Body of pancreas (tissue), 4 donors: Measurements from ENCODE around the gene FBLN2. TPM values are rescaled to one million over a fixed set of nuclear protein-coding genes. Genes with fewer than 3 reads are reported as not detected.
A peak's percentile ranks its signal among the peaks of the same experiment; 100 is the strongest.

Experiments
- ATAC-seq: fragments of 150-250 bp; one replicate; pipeline ENCODE4 v1.9.1; 2016
- DNase-seq, 4 donors: peaks; one replicate each; pipeline ENCODE4 v3.0.0-alpha.2; 2019
- H3K27ac ChIP-seq, 4 donors: fragments of 200-600 bp; sonication (generic); 1 replicate in 3 of 4; 2 replicates in 1 of 4; pipeline versions ENCODE4 v1.5.1 to v1.6.1; 2016 to 2019; ENCODE audit warnings: mild to moderate bottlenecking in 1 of 4, mixed read lengths in 1 of 4, moderate library complexity in 1 of 4
- H3K27me3 ChIP-seq, 2 donors: fragments of 200-600 bp; sonication (generic); one replicate each; pipeline ENCODE4 v1.6.0; 2016; ENCODE audit warnings: mild to moderate bottlenecking in 1 of 2
- H3K36me3 ChIP-seq, 2 donors: fragments of 200-600 bp; sonication (generic); replicated peaks in 1 of 2; 2 replicates each; pipeline ENCODE4 v1.5.1; 2016; ENCODE audit warnings: low read depth in 2 of 2; ENCODE audit not compliant: insufficient read depth in 1 of 2
- H3K4me1 ChIP-seq: fragments of 200-600 bp; sonication (generic); one replicate; pipeline ENCODE4 v1.6.0; 2016
- H3K4me3 ChIP-seq, 2 donors: fragments of 200-600 bp; sonication (generic); 1 replicate in 1 of 2; 2 replicates in 1 of 2; pipeline ENCODE4 v1.5.1; 2016 to 2019
- H3K9me3 ChIP-seq, 3 donors: fragments of 200-600 bp; sonication (generic); 1 replicate in 2 of 3; 2 replicates in 1 of 3; pipeline ENCODE4 v1.5.1; 2016
- CTCF ChIP-seq, 7 experiments: fragments of 450-650 bp in 4 of 7; fragments of 200-600 bp in 3 of 7; sonication (generic) in 3 of 7; IDR thresholded peaks; one replicate each; pipeline ENCODE4 v1.5.1; 2016 to 2019; ENCODE audit warnings: antibody characterized with exemption in 7 of 7
- POLR2A ChIP-seq, 3 donors: fragments of 450-650 bp; IDR thresholded peaks; one replicate each; pipeline ENCODE4 v1.6.1; 2016; ENCODE audit warnings: antibody characterized with exemption in 3 of 3, mild to moderate bottlenecking in 2 of 3
- WGBS, 2 donors: methylation state at CpG; one replicate each; pipeline ENCODE4 v1.1.5; 2017; 5-methylcytosine and 5-hydroxymethylcytosine counted together
- intact Hi-C: fragments of 100-400 bp; cut with DNase I; formaldehyde crosslinking; loops from one replicate; pipeline ENCODE4 v1.15.1; 2023
- total RNA-seq, 2 donors: library from RNA; depleted of rRNA; stranded (reverse); fragments of >200 nt; gene quantifications; one replicate each; pipeline ENCODE4 v1.1.0, GENCODE V29; 2016

Gene FBLN2
- total RNA-seq, 2 donors from 2014 or later: 18.9 to 54.7 TPM

- WGBS, 2 donors: 92 to 100% methylated on average over 1 of the region's 1 CpG
- Histone ChIP-seq H3K4me1 (no peaks in the 10 kb centered on the region), H3K9me3 (no peaks in the 10 kb centered on the region), H3K36me3 (no peaks in the 10 kb centered on the region), H3K4me3 (no peak overlapping the region), H3K27ac (no peak overlapping the region), H3K27me3 (no peaks in the 10 kb centered on the region)
- ATAC-seq (no peak), DNase-seq (no peak)
- intact Hi-C loops: no loop called here
- TF ChIP-seq POLR2A (IDR thresholded peaks at IDR 0.05): no peak
- no peak for TF ChIP-seq CTCF (IDR thresholded peaks at IDR 0.05)
Measured at GRCh38 chr3:13506239-13506638, 42.7 kb upstream of the FBLN2 start.

GRCh38 chr3:13506680-13507079 is 42.2 kb upstream of the FBLN2 start:
- Histone ChIP-seq H3K27ac (no peak overlapping the region), H3K4me3 (no peak overlapping the region), H3K27me3 (no peaks in the 10 kb centered on the region), H3K36me3 (no peaks in the 10 kb centered on the region), H3K4me1 (no peaks in the 10 kb centered on the region), H3K9me3 (no peaks in the 10 kb centered on the region)
- DNase-seq: peak in 1 of 4 donors; percentile 10
- TF ChIP-seq POLR2A (IDR thresholded peaks at IDR 0.05) (no peak), CTCF (IDR thresholded peaks at IDR 0.05) (no peak)
- WGBS, 2 donors: 62 to 77% methylated on average over 4 of the region's 4 CpGs
- intact Hi-C loops: no loop called here
- ATAC-seq: no peak

GRCh38 chr3:13507247-13507569 is 41.7 kb upstream of the FBLN2 start:
- DNase-seq (no peak), ATAC-seq (no peak)
- Histone ChIP-seq H3K27ac (no peak overlapping the region), H3K27me3 (no peaks in the 10 kb centered on the region), H3K9me3 (no peaks in the 10 kb centered on the region), H3K4me1 (no peaks in the 10 kb centered on the region), H3K36me3 (no peaks in the 10 kb centered on the region), H3K4me3 (no peak overlapping the region)
- TF ChIP-seq CTCF (IDR thresholded peaks at IDR 0.05) (no peak), POLR2A (IDR thresholded peaks at IDR 0.05) (no peak)
- intact Hi-C loops: no loop called here
- WGBS, 2 donors: 64 to 79% methylated on average over 2 to 3 of the region's 3 CpGs

DNA sequence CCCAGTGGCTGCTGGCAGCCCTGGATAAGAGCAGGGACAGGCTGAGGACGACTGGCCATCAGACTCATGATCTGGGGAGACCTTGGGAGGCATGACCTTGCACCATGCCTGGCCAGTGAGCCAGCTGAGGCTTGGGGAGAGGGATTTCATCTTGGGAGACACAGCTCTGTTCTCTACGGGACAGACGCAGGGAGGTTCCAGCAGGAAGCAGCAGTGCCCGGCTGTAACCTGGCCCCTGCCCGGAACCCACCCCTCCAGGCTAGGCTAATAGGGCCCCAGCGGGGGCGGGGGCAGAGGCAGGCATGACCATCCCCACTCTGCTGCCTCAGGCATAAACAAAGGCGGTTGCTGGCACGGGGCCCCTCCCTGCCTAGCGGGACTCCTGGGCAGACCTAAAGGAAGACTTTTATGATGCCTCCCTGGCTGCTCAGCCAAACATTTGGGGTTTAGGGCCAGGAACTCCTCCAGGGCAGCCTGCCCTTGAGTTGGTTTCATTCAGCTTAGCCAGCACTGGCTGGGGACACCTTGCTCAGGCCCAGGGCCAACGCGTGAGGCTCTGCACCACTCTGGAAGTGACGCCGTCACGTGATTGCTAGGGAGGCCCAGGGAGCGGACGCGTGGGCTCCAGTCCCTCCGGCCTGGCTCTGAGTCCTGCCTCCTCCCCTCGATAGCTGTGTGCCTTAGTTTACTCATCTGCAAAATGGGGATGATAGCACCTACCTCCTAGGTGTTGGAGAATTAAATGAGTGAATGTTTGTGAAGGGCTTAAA is 41.2 kb upstream of the FBLN2 start:
- H3K4me1 ChIP-seq: no peaks in the 10 kb centered on the region
- no peak overlapping the region for H3K27ac ChIP-seq
- peak in 1 of 4 donors; percentile 31 for DNase-seq
- no peaks in the 10 kb centered on the region for H3K9me3 ChIP-seq
- intact Hi-C loops: no loop called here
- H3K36me3 ChIP-seq: no peaks in the 10 kb centered on the region
- 64 to 96% methylated on average over 8 to 20 of the region's 20 CpGs for WGBS, 2 donors
- no peak overlapping the region for H3K4me3 ChIP-seq
- ATAC-seq: no peak
- TF ChIP-seq POLR2A (IDR thresholded peaks at IDR 0.05) (no peak), CTCF (IDR thresholded peaks at IDR 0.05) (no peak)
- H3K27me3 ChIP-seq: no peaks in the 10 kb centered on the region

DNA sequence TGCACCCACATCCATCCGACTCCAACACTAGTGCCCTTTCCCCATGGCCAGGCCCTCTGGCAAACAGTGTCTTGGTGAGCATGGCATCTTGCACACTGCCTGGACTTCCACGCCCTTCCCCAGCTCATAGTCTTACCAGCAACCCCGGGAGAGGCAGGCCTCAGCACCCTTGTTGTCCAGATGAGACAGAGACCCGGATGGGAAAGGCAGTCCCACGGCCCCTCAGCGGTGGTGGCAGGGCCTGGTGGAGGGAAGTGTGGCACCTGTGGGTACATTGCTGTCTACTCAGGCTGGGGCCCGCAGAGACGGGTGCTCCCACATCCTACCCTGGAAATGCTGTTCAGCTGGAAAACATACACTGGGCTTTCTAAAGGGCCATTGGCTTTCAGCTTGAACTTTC is 40.4 kb upstream of the FBLN2 start:
- no peaks in the 10 kb centered on the region for H3K4me1 ChIP-seq
- ATAC-seq: no peak
- no peak overlapping the region for H3K4me3 ChIP-seq
- 80 to 94% methylated on average over 2 to 8 of the region's 8 CpGs for WGBS, 2 donors
- no peaks in the 10 kb centered on the region for H3K9me3 ChIP-seq
- peak in 1 of 4 donors; percentile 11 for DNase-seq
- H3K36me3 ChIP-seq: no peaks in the 10 kb centered on the region
- no peak overlapping the region for H3K27ac ChIP-seq
- intact Hi-C loops: no loop called here
- no peaks in the 10 kb centered on the region for H3K27me3 ChIP-seq
- no peak for TF ChIP-seq CTCF (IDR thresholded peaks at IDR 0.05)
- TF ChIP-seq POLR2A (IDR thresholded peaks at IDR 0.05): no peak
